IPS-18c (cell line): ENCODE data around the gene DBN1.

Experiments
- H3K4me3 ChIP-seq: 2 replicates; pipeline ENCODE4 v1.7.0; 2013; ENCODE audit warnings: low read depth, mild to moderate bottlenecking, low read length, moderate library complexity; ENCODE audit not compliant: insufficient read depth
- H3K9me3 ChIP-seq: one replicate; pipeline ENCODE4 v1.6.1; 2013; ENCODE audit warnings: mild to moderate bottlenecking, low read length, moderate library complexity; ENCODE audit not compliant: control insufficient read depth, insufficient read depth

DBN1 gene

GRCh38 chr5:177455036-177455660, 18.3 kb downstream of the DBN1 start:
- Histone ChIP-seq H3K4me3 (peak overlapping the region; percentile 76), H3K9me3 (peaks cover 4% of the 10 kb centered on the region)

- H3K9me3 ChIP-seq = peaks cover 4% of the 10 kb centered on the region
- peak overlapping the region; percentile 76 for H3K4me3 ChIP-seq
Measured at GRCh38 chr5:177454397-177455035, 18.9 kb downstream of the DBN1 start.

DNA sequence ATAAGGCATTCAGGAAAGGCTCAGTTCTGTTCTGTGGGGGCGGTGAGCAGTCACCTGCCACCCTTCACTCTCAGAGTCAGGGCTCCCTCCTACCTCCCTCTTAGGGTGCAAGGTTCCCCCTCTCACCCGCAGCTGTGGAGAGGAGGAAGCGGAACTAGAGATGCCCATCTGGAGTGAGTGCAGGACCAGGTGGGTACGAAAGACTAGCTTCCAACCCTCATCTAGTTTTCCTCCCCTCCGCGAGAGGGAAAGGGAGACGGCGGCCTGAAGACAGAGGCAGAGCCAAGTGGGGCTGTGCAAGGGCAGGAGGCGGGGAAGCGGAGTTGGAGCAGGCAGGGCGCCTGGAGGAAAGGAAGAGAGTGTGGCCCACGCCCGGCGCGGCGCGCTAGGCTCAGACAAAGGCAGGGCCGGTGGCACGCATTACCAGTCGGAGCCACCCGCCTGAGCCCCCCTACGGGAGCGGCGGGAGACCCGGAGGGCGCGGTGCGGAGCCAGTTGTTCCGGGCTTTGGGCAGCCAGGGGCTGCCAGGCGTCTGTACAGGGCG, 19.5 kb downstream of the DBN1 start:
- H3K4me3 ChIP-seq = peak overlapping the region; percentile 76

DNA sequence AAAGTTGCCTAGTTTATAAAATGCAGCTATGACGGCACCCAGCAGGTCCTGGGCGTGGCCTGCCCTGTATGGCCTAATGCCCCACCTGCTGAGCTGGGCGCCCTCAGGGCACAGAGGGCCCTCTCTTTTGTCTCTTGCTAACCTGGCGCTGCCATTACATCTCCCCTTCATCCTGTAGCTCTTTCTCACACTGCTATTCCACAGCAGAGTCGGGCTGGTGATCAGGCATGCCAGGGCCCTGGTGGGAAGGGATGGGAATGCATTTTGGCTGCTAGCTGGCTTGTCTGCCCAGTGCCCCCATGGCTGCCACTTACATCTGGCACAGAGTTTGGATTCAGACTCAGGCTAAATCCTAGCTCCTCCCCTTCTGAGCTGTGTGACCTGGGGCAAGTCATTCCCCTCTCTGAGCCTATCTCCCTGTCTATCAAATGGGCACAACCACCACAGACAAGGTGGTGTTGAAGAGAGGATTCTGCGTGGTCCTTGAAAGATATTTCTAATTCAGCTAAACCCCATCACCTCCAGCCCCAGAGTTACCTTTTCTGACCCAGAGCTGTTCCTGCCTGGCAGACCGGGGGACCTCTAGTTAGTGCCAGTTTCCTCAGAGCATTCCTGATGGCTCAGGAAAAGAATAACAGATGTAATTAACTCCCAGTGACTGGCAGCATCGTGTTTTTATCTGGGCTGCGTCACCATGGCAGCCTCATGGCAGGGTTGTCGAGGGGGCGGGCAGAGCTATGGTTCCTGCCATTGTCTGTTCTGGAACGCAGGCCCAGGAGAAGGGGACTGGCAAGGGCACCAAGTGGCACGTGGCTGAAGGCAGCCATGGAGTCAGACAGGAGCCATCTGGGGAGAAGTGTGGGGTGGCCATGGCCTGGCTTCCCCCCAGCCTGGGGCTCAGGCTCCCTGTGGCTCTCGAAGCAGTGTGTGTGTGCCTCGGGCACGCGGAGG, 20.5 kb downstream of the DBN1 start:
- peaks cover 4% of the 10 kb centered on the region for H3K9me3 ChIP-seq
- H3K4me3 ChIP-seq = no peak overlapping the region

More for the DNA sequence above, 19.5 kb downstream of the DBN1 start:
- peaks cover 4% of the 10 kb centered on the region for H3K9me3 ChIP-seq

GRCh38 chr5:177450667-177451424, 22.6 kb downstream of the DBN1 start:
- peaks cover 4% of the 10 kb centered on the region for H3K9me3 ChIP-seq
- H3K4me3 ChIP-seq = no peak overlapping the region

DNA sequence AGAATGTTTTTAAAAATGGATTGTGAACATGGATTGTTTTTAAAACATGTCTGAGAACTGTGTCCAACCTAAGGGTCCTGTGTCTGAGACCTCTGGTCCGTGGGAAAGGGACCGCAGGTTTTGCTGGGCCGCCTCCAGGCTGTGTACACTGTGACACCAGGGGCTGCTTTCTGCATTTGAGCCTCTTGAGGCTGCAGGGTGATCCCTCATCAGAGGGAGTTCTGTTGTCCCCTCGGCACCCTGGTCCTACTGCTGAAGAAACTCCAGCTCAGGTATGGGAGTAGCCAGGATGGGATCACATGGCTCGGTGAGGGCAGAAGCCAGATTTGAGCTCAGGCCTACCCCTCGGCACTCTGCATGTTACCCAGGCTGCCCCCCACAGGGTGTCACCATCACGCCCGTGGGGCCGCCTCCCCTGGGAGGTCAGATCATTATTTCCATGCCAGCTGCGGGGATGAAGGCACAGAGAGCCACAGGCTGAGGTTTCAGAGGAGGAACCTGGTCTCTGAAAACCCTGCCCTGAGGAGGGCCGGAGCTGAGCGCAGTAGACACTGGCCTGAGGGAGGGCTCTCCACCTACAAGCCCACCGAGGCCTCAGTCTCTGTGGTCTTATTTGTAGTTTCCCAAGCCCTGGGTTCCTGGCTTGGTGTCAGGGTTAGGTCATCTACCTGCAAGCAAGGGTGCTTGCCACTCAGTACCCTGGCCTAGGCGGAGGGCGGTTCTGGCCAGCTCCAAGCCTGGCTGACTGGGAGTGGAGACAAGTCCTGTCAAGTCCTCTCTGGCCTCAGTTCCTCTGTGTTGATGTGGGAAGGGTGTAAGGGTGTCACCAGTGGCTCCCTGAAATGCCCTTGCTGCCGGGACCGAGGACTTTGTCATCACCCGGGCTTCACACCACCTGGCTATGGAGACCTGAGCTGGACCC, 24.0 kb downstream of the DBN1 start:
- Histone ChIP-seq H3K4me3 (no peak overlapping the region), H3K9me3 (peaks cover 4% of the 10 kb centered on the region)

DNA sequence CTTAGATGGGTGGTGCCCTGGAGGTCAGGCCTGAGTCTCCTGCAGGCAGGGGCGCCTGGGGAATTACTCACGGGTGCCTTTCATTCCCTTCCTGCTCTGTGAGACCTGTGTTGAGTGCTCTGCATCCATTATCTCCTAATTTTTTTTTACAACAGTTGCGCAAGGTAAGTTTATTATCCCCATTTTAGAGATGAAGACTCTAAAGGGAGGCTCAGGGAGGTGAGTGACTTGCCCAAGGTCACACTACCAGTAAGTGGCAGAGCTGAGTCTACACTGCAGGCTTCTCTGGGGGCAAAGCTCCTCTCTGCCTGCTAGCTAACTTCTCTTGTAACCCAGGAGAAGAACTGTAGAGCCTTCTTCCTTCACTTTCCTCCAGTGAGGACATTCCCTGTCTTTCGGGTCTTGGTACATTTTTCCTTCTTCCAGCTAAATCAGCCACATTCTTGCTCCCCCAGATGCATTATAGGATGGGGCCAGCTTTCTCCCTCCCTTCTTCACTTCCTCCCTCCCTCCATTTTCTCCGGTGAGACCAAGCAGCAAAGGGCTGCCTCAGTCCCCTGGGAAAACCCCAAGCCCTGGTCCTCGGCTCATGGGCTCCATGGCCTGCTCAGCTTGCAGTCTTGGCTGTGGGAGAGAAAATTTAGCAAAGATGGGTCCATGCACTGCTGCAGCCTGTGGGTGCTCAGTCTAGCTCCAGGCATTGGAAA, 25.0 kb downstream of the DBN1 start:
- peaks cover 4% of the 10 kb centered on the region for H3K9me3 ChIP-seq
- peak overlapping the region; percentile 47 for H3K4me3 ChIP-seq

DNA sequence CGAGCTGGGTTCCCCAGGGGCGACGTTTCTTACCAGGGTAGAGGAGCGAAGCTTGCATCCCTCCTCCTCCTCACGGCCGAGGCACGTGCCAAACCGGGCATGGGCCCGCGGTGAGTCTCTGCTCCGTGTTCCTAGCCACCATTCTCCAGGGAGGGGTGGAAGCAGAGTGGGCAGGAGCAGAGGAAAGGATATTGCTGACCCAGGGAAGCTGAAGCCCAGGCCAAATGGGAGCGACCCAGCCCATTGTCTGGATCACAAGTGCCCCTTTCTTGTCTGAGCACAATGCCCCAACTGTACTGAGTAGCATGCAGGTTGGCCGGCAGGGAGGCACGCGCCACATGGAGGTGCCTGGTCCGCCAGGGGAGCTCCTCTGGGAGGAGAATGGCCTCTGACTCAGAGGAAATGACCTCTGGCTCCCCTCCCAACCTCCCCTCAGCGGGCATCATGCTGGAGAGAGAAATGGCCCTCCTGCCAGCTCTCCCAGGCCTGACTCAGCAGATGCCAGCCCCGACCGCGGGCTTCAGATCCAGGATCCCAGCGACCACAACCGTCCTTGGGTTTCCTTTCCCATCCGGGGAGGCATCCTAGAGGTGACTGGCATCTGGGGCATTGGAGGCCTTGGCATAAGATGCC, 25.7 kb downstream of the DBN1 start:
- H3K9me3 ChIP-seq = peaks cover 4% of the 10 kb centered on the region
- H3K4me3 ChIP-seq = peak overlapping the region; percentile 47

DNA sequence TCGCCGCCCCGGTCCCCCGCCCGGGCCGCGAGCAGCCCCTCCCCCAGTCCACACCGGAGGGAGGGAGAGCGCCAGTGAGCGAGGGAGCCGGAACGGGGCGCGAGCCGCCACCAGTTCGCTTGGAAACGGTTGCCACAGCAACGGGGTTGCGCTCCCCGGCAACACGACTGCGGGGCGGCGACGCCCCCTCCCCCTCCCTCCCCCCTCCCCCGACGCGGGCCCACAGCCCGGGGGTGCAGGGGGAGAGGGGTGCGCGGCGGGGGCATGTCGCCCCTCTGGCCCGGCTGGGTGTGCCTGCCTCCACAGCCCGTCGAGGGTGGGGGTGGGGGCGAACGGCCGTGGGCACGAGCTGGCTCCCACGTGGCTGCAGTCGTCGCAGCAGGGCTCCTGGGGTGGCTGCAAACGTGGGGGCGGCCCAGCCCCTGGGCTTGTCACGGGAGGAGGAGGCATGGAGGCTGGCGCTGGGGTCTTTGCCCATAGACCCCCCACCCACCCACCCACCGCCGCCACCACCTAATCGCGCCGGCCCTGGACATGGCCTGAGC, 26.3 kb downstream of the DBN1 start:
- peaks cover 4% of the 10 kb centered on the region for H3K9me3 ChIP-seq
- peak overlapping the region; percentile 72 for H3K4me3 ChIP-seq

DNA sequence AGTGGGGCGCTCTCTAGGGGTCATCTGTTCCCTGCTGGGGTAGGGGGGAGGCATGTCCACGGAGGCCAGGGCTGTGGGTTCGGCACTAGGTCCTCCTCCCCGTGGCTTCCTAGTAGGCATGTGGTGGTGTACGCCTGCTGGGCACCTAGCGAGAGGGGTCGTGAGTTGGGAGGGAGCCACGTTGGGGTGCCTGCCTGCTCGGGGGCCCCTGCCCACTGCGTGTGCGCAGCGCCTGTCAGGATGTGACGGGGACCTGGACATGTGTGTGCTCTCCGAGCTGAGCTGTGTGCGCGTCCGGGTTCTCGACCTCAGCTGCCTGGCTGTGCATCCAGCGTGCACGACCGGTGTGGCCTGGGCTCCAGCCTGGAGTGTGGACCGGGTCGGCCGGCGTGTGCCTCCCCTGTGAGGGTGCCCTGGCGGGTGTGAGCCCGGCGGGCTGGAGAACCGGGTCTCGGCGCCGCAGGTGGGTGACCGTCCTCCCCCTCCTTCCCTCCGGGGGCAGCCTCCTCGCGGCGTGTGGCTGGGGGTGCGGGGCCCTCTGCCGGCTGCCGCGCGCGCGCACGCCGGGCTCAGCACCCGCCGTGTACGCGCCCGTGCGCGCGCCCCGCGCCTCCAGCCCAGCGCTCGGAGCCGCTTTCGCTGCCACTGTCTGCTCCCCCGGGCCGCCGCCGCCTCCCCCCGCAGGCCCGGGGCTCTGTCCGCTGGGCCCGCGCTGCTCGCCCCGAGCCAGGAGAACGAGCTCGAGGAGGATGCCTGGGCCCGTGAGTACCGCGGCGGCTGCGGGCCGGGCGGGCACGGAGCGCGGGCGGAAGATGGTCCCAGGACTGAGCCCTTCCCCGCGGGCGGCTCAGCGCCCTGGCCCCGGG, 27.0 kb downstream of the DBN1 start, which contains the start of gene PRR7:
Gene PRR7, plus strand, starts transcription at position 615 of the 866 bp plus-strand sequence. CDS start 8,254 bp downstream, outside the sequence.
- H3K4me3 ChIP-seq = peak within 1 kb of the TSS; percentile 72
- peaks cover 4% of the 10 kb centered on the region for H3K9me3 ChIP-seq

DNA sequence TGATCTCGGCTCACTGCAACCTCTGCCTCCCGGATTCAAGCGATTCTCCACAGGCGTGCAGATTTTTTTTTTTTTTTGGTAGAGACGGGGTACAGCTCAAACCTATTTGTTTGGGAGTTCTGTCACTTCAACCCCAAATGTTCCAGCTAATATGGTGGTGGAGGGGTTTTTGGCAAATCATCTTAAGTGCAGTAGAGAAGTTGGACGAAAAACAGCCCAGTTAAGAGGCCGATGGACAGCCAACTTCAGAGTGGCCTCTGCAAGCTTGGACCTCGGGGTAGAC, 27.6 kb downstream of the DBN1 start:
- H3K4me3 ChIP-seq = peak overlapping the region; percentile 72

DNA sequence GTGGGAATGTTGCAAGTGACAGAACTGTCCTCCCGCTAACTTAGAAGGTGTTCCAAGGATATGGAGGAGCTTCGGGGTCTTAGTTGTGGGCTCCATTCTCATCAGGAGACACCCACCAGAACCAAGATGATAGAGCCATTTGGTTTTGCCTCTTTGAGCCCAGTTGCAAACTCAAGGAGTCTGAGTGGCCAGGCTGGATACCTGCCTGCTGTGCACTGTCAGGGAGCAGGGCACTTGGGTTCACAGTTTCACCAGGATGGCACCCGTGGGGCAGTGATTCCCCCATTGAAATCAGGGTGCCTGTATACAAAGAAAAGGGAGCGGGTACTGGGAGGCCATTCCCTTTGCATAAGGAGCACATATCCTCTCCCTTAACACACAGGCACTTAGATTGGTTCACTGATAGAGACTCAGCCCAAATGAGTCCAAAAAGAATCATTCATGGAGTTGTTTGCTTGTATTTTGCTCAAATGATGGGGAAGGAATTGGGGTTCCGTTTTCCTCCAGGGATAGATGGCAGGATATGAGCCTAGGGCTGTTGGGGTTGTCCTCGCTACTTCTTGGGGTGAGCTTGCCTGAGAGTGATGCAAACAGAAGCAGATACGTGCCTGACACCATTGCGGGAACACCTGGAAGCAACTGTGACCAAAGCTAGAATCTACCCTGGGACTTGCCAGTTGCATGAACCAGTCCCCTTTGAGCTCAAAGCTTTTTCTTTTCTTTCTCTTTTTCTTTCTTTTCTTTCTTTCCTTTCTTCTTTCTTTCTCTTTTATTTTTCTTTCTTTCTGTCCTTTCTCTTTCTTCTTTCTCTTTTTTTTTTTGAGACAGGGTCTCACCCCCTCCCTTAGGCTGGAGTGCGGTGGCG, 28.1 kb downstream of the DBN1 start:
- H3K4me3 ChIP-seq = no peak overlapping the region; the same call in 1 of the 2 replicates
- H3K9me3 ChIP-seq = no peaks in the 10 kb centered on the region

More for the DNA sequence above, 27.6 kb downstream of the DBN1 start:
- H3K9me3 ChIP-seq = peaks cover 4% of the 10 kb centered on the region
